ENCODE measurements around the gene AADACL3. TPM values are rescaled to one million over a fixed set of nuclear protein-coding genes. Genes with fewer than 3 reads are reported as not detected.

The AADACL3 gene
- total RNA-seq: not detected

GRCh38 chr1:12715896-12716437, at the start of gene AADACL3:
Gene AADACL3, plus strand, starts transcription at chr1:12716110. Its CDS starts 67 bp downstream, at chr1:12716177.

GRCh38 chr1:12745992-12746323, 30.0 kb downstream of the AADACL3 start, which contains the start of gene CFAP107:
Gene CFAP107, plus strand, starts transcription at chr1:12746200. Its CDS starts 231 bp downstream, at chr1:12746431.

GRCh38 chr1:12773438-12773837, 57.5 kb downstream of the AADACL3 start, which contains the start of gene PRAMEF12:
Gene PRAMEF12, plus strand, starts transcription at chr1:12773738. Its CDS starts 1,130 bp downstream, at chr1:12774868.

Small RNA genes within 50 kb of the gene (small RNA-seq; reads per million reads assigned to genes)
- not detected for gene AC244670.1

Other genes starting within 250 kb of the AADACL3 start
- 28.4 TPM for gene DHRS3, start 97.9 kb upstream of the AADACL3 start, total RNA-seq
- gene AADACL4, start 72.0 kb upstream of the AADACL3 start, total RNA-seq: not detected
- 3.0 TPM for gene CFAP107, start 30.1 kb downstream of the AADACL3 start, total RNA-seq
- not detected for gene PRAMEF12, start 57.6 kb downstream of the AADACL3 start, total RNA-seq
- not detected for gene PRAMEF1, start 75.3 kb downstream of the AADACL3 start, total RNA-seq
- not detected for gene PRAMEF11, start 115.3 kb downstream of the AADACL3 start, total RNA-seq
- gene HNRNPCL1, start 132.6 kb downstream of the AADACL3 start, total RNA-seq: not detected
- not detected for gene PRAMEF2, start 141.0 kb downstream of the AADACL3 start, total RNA-seq
- not detected for gene PRAMEF4, start 170.1 kb downstream of the AADACL3 start, total RNA-seq
- gene PRAMEF10, start 182.2 kb downstream of the AADACL3 start, total RNA-seq: not detected
- gene PRAMEF7, start 200.5 kb downstream of the AADACL3 start, total RNA-seq: not detected
- not detected for gene PRAMEF6, start 231.5 kb downstream of the AADACL3 start, total RNA-seq

Measured in diencephalon (tissue), 1 donor.